CD4-positive, CD25-positive, alpha-beta regulatory T cell (primary cell): ENCODE measurements around the gene FAM24A. TPM values are rescaled to one million over a fixed set of nuclear protein-coding genes. Genes with fewer than 3 reads are reported as not detected.

ENCODE experiments used
- ATAC-seq, 2 donors: fragments of 150-1000 bp; cut with Tn5 transposase; one replicate each; pipeline ENCODE4 v1.10.0; 2021; ENCODE audit warnings: low read depth in 2 of 2, moderate number of reproducible peaks in 2 of 2, moderate library complexity in 1 of 2
- DNase-seq, 3 donors: peaks; one replicate each; pipeline versions ENCODE4 v3.0.0 to v3.0.0-alpha.2; 2012 to 2022; ENCODE audit warnings: mixed read lengths in 1 of 3
- H3K27ac ChIP-seq: one replicate; pipeline ENCODE4 v1.7.0; 2013; ENCODE audit warnings: mild to moderate bottlenecking, low read length; ENCODE audit not compliant: insufficient read depth, poor library complexity, severe bottlenecking
- H3K27me3 ChIP-seq: one replicate; pipeline ENCODE4 v1.7.0; 2013; ENCODE audit warnings: low read length; ENCODE audit not compliant: control insufficient read depth, insufficient read depth
- H3K36me3 ChIP-seq: one replicate; pipeline ENCODE4 v1.7.0; 2013; ENCODE audit warnings: mild to moderate bottlenecking, low read length, moderate library complexity; ENCODE audit not compliant: control insufficient read depth, insufficient read depth
- H3K4me1 ChIP-seq: 2 replicates; pipeline ENCODE4 v1.7.0; 2013; ENCODE audit warnings: mild to moderate bottlenecking, low read length; ENCODE audit not compliant: insufficient read depth, control insufficient read depth, poor library complexity, severe bottlenecking
- H3K4me3 ChIP-seq: one replicate; pipeline ENCODE4 v1.7.0; 2013; ENCODE audit warnings: low read depth, mild to moderate bottlenecking, low read length, moderate library complexity
- H3K9me3 ChIP-seq, 2 experiments: 1 replicate in 1 of 2; 2 replicates in 1 of 2; pipeline ENCODE4 v1.7.0; 2013; ENCODE audit warnings: low read length in 2 of 2, mild to moderate bottlenecking in 1 of 2, moderate library complexity in 1 of 2; ENCODE audit not compliant: control insufficient read depth in 2 of 2
- H3K27ac Mint-ChIP-seq, 3 donors: one replicate each; pipeline ENCODE4 v1.8.0; 2020 to 2022; ENCODE audit warnings: mild to moderate bottlenecking in 3 of 3, mixed read lengths in 3 of 3, moderate library complexity in 2 of 3
- H3K27me3 Mint-ChIP-seq: one replicate; pipeline ENCODE4 v1.8.0; 2022; ENCODE audit warnings: mild to moderate bottlenecking, mixed read lengths
- H3K36me3 Mint-ChIP-seq: one replicate; pipeline ENCODE4 v1.8.0; 2020; ENCODE audit warnings: mixed read lengths
- H3K4me1 Mint-ChIP-seq, 4 donors: one replicate each; pipeline ENCODE4 v1.8.0; 2020 to 2022; ENCODE audit warnings: mixed read lengths in 4 of 4, mild to moderate bottlenecking in 1 of 4
- H3K4me3 Mint-ChIP-seq, 4 donors: one replicate each; pipeline ENCODE4 v1.8.0; 2020 to 2022; ENCODE audit warnings: mild to moderate bottlenecking in 4 of 4, mixed read lengths in 4 of 4, moderate library complexity in 3 of 4
- H3K9me3 Mint-ChIP-seq, 7 donors: one replicate each; pipeline ENCODE4 v1.8.0; 2020 to 2022; ENCODE audit warnings: mixed read lengths in 7 of 7, mild to moderate bottlenecking in 3 of 7, moderate library complexity in 2 of 7
- polyA plus RNA-seq, 4 donors: library from polyadenylated mRNA; unstranded; fragments of 300-500 nt; fragmentation: Illumina TruSeq; gene quantifications; one replicate each; pipeline ENCODE4 v1.2.3, GENCODE V29; 2021
- total RNA-seq: library from RNA; stranded (reverse); gene quantifications from one replicate; pipeline ENCODE4 v1.2.3, GENCODE V29; 2022

Gene FAM24A
- total and polyA plus RNA-seq, 5 donors from 2014 or later, result not detected

DNA sequence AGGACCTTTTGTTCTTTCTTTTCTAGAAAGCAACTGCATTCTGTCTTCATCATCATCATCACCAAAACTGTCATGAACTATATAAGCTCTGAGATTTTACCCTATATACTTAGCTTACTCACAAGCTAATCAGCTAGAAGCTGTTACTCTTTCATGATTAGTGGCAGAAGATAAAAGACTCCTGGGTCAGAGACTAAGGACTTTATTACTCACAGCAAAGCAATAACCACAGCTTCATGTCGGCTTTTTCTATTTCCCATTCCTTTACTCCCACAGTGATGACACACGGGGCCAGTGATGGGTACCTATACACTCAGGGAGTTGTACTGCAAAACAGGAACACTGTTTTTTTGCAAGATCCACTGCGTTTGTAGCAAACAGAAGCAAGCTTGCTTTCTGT lies 52.0 kb downstream of the FAM24A start:
- H3K9me3 ChIP-seq, result peaks cover 15 to 22% of the 10 kb centered on the region in 2 experiments
- no peak overlapping the region for H3K4me3 Mint-ChIP-seq
- no peak overlapping the region for H3K4me3 ChIP-seq
- H3K27me3 ChIP-seq, result peaks cover 26% of the 10 kb centered on the region
- no peak overlapping the region for H3K27ac Mint-ChIP-seq
- peaks cover 39% of the 10 kb centered on the region for H3K27me3 Mint-ChIP-seq
- peaks cover 11% of the 10 kb centered on the region for H3K36me3 Mint-ChIP-seq
- ATAC-seq (no peak), DNase-seq (no peak)
- H3K27ac ChIP-seq, result no peak overlapping the region
- peaks cover 2 to 24% (median 17%) of the 10 kb centered on the region in 7 donors for H3K9me3 Mint-ChIP-seq
- H3K4me1 Mint-ChIP-seq, result no peaks in the 10 kb centered on the region
- H3K36me3 ChIP-seq, result no peaks in the 10 kb centered on the region
- H3K4me1 ChIP-seq, result no peaks in the 10 kb centered on the region

Other genes starting within 250 kb of the FAM24A start
- gene C10orf120, start 210.8 kb upstream of the FAM24A start, total RNA-seq, result not detected
- not detected for gene C10orf120, start 210.8 kb upstream of the FAM24A start, polyA plus RNA-seq
- 1.9 TPM for gene CUZD1, start 64.8 kb upstream of the FAM24A start, total RNA-seq
- 1 to 10 TPM in 3 of 4 donors, under 1 TPM in 1; 0.53 to 1.7 (median 1.3) TPM for gene CUZD1, start 64.8 kb upstream of the FAM24A start, polyA plus RNA-seq
- gene FAM24B, start 31.0 kb upstream of the FAM24A start, total RNA-seq, result 17.2 TPM
- 10 to 100 TPM in 2 of 4 donors, 1 to 10 TPM in 2; 5.5 to 13.5 (median 9.8) TPM for gene FAM24B, start 31.0 kb upstream of the FAM24A start, polyA plus RNA-seq
- gene C10orf88, start 43.6 kb downstream of the FAM24A start, total RNA-seq, result 9.2 TPM
- gene C10orf88, start 43.6 kb downstream of the FAM24A start, polyA plus RNA-seq, result 10 to 100 TPM in 3 of 4 donors, 1 to 10 TPM in 1; 7.7 to 14.2 (median 11.0) TPM
- gene PSTK, start 69.8 kb downstream of the FAM24A start, total RNA-seq, result 9.5 TPM
- gene PSTK, start 69.8 kb downstream of the FAM24A start, polyA plus RNA-seq, result 1 to 10 TPM; 4.1 to 9.2 (median 7.8) TPM
- gene IKZF5, start 98.2 kb downstream of the FAM24A start, total RNA-seq, result 50.2 TPM
- gene IKZF5, start 98.2 kb downstream of the FAM24A start, polyA plus RNA-seq, result 10 to 100 TPM; 15.4 to 27.6 (median 17.3) TPM
- 23.8 TPM for gene ACADSB, start 98.4 kb downstream of the FAM24A start, total RNA-seq
- gene ACADSB, start 98.4 kb downstream of the FAM24A start, polyA plus RNA-seq, result 10 to 100 TPM; 20.5 to 31.5 (median 28.6) TPM
- not detected for gene HMX3, start 225.4 kb downstream of the FAM24A start, total RNA-seq
- gene HMX3, start 225.4 kb downstream of the FAM24A start, polyA plus RNA-seq, result not detected
- not detected for gene HMX2, start 237.5 kb downstream of the FAM24A start, total RNA-seq
- gene HMX2, start 237.5 kb downstream of the FAM24A start, polyA plus RNA-seq, result under 1 TPM in 1 of 4 donors, not detected in 3; 0.37 TPM
- gene BUB3, start 243.8 kb downstream of the FAM24A start, total RNA-seq, result 162 TPM
- 100 to 1,000 TPM; 311 to 369 (median 336) TPM for gene BUB3, start 243.8 kb downstream of the FAM24A start, polyA plus RNA-seq